ENCODE results near the gene RNF149. TPM values are rescaled to one million over a fixed set of nuclear protein-coding genes. Genes with fewer than 3 reads are reported as not detected.
"Not testable (repeated sequence)": the region's sequence is repeated elsewhere in the genome, so short reads cannot be mapped to it uniquely, and the experiment has no call there.

The RNF149 gene
- total and polyA plus RNA-seq, 8 donors: 51.5 to 111 (median 66.5) TPM

- Histone ChIP-seq H3K36me3 (no peaks in the 10 kb centered on the region), H3K27me3 (no peaks in the 10 kb centered on the region), H3K4me3 (no peak overlapping the region), H3K27ac (no peak overlapping the region), H3K4me1 (peaks cover 0 to 35% of the 10 kb centered on the region in 2 donors), H3K9me3 (no peaks in the 10 kb centered on the region)
- intact Hi-C loops (cut with DNase I): no loop called here
- no peak for ATAC-seq
- no peak for DNase-seq
- TF ChIP-seq, protein P1, sequence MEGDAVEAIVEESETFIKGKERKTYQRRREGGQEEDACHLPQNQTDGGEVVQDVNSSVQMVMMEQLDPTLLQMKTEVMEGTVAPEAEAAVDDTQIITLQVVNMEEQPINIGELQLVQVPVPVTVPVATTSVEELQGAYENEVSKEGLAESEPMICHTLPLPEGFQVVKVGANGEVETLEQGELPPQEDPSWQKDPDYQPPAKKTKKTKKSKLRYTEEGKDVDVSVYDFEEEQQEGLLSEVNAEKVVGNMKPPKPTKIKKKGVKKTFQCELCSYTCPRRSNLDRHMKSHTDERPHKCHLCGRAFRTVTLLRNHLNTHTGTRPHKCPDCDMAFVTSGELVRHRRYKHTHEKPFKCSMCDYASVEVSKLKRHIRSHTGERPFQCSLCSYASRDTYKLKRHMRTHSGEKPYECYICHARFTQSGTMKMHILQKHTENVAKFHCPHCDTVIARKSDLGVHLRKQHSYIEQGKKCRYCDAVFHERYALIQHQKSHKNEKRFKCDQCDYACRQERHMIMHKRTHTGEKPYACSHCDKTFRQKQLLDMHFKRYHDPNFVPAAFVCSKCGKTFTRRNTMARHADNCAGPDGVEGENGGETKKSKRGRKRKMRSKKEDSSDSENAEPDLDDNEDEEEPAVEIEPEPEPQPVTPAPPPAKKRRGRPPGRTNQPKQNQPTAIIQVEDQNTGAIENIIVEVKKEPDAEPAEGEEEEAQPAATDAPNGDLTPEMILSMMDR (IDR thresholded peaks at IDR 0.05): no peak
Measured at GRCh38 chr2:101325425-101325824, 16.9 kb upstream of the RNF149 start.

- DNase-seq; H3K9me3 ChIP-seq; H3K36me3 ChIP-seq; H3K27me3 ChIP-seq; ATAC-seq; intact Hi-C loops (cut with DNase I); H3K27ac ChIP-seq; H3K4me3 ChIP-seq: not testable (repeated sequence)
- H3K4me1 ChIP-seq: peaks cover 0 to 10% of the 10 kb centered on the region in 2 donors
Measured at GRCh38 chr2:101316568-101316967, 8.1 kb upstream of the RNF149 start.

DNA sequence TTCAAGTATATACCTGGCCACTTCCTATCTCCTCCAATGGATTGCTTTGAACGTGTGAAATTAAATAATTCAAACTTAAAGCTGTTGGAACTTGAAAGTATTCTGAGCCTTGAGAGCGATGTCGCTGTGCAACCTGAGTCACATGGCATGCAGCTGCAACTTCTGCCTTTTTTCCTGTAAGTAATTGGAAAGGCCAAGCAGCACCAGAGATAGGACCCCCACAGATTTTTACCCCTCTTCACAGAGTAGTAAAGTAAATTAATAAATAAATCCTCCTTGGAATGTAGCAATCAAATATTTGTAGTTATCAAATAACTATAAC, 3.2 kb upstream of the RNF149 start:
- TF ChIP-seq, protein P1 (IDR thresholded peaks at IDR 0.05): no peak
- H3K27ac ChIP-seq: peak overlapping the region in 1 of 2 donors; percentile 96
- H3K36me3 ChIP-seq: no peaks in the 10 kb centered on the region
- peaks cover 0 to 44% of the 10 kb centered on the region in 2 donors for H3K4me1 ChIP-seq
- no peaks in the 10 kb centered on the region for H3K27me3 ChIP-seq
- H3K4me3 ChIP-seq: no peak overlapping the region
- ATAC-seq (no peak), DNase-seq (no peak)
- no peaks in the 10 kb centered on the region for H3K9me3 ChIP-seq
- intact Hi-C loops (cut with DNase I): no loop called here

DNA sequence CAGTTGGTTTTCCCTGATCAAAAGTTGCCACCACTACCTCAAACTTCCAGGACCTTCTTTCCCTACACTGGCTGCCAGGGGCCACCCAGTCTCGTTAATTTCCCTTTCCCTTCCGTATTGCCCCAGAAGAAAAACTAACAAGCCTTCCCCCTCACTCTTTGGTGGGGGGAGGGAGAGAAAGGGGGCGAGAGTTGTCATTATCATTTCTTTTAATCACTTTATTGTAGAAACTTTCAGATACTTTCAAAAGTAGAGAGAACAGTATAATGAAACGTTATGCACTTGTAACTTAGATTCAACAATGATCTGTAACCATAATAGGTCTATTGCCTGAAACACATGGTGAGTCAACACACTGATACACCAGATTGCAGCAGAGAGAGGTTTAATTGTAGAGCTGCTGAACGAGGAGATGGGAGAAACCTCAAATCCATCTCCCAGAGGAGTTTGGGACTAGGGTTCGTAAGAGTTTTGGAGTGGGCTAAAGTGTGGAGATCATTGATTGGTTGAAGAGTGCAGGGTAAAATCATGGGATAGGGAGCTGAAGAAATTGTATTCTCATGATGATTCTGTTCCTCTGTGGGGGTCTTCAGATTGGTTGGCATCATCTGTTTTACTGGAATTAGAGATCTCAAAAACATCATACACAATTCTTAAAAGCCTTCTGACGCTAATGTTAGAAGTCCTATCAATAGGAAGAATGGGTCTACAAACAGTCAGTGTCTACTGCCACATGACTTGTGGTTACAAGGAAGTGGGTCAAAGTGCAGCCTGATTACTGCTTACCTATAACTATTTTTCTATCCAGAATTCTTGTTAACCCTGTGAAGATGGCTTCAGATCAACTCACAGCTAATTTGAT, 2.6 kb upstream of the RNF149 start:
- Histone ChIP-seq H3K36me3 (peaks cover 0 to 3% of the 10 kb centered on the region in 2 donors), H3K4me3 (no peak overlapping the region), H3K4me1 (peaks cover 4 to 50% of the 10 kb centered on the region in 2 donors), H3K27me3 (no peaks in the 10 kb centered on the region), H3K9me3 (no peaks in the 10 kb centered on the region), H3K27ac (peak overlapping the region; percentile 13 to 96)
- intact Hi-C loops (cut with DNase I): no loop called here
- ATAC-seq (no peak), DNase-seq (no peak)
- TF ChIP-seq, protein P1 (IDR thresholded peaks at IDR 0.05): no peak

GRCh38 chr2:101310090-101310833, 1.8 kb upstream of the RNF149 start:
- H3K9me3 ChIP-seq: no peaks in the 10 kb centered on the region
- no peaks in the 10 kb centered on the region for H3K27me3 ChIP-seq
- no peak for DNase-seq
- H3K4me3 ChIP-seq: no peak overlapping the region
- ATAC-seq: no peak
- peaks cover 0 to 4% of the 10 kb centered on the region in 2 donors for H3K36me3 ChIP-seq
- intact Hi-C loops (cut with DNase I): no loop called here
- peak overlapping the region; percentile 13 to 96 for H3K27ac ChIP-seq
- H3K4me1 ChIP-seq: peaks cover 9 to 58% of the 10 kb centered on the region in 2 donors
- TF ChIP-seq, protein P1 (IDR thresholded peaks at IDR 0.05): no peak
